ENCODE data around the gene CEP112.

CEP112 gene

DNA sequence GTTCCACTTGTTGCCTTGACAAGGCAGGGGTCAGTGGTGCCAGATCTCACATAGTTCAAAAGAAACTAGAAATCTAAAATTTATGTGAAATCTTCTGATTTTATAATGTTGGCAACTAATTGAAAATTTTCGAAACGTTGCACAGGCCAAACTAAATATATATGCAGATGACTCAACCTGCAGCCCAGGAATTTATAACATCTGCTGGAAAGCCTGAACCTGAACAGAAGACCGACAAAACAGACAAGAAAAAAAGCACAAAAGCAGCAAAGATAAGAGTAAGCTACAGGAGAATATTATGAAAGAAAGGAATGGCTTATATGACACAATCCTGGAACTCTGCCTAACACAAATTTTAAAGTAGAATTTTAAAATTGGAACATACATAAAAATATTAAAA, 207.6 kb downstream of the CEP112 start:
- no peak for DNase-seq

DNA sequence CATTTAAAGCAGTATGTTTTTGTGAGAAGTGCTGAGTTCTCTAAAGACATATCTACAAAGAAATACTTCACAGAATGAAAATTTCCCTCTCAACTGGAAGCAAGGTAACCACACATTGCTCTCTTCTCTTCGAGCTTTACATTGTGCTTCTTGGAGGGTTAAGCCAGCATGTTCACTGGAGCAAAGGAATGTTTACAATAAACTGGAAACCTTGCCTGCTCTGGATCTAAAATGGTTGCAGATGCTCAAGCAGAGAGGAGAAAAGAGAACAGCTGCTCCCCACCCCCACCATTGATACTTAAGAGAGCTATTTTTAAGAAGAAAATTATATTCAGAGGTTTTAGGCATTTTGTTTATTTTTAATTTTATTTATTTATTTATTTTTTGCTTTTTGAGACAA, 213.1 kb downstream of the CEP112 start:
- DNase-seq, result no peak

DNA sequence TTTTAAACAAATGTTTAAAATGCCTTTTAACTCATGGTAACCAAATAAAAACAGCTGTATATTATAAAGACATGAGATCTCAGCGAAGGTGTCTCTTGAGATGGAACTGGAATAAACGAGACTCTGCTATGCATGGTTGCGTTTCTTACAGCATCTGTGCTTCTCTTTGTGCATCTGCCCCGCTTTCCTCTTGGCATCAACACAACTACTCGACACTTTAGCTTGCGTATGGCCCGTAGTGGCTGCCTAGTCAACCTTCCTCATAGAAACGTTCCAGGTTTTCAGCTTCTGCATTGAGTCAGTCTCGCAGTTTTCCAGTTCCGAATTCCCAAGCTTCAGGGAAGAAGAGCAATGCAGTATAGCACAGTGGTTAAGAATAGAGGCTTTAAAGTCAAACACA, 214.9 kb downstream of the CEP112 start:
- no peak for DNase-seq

DNA sequence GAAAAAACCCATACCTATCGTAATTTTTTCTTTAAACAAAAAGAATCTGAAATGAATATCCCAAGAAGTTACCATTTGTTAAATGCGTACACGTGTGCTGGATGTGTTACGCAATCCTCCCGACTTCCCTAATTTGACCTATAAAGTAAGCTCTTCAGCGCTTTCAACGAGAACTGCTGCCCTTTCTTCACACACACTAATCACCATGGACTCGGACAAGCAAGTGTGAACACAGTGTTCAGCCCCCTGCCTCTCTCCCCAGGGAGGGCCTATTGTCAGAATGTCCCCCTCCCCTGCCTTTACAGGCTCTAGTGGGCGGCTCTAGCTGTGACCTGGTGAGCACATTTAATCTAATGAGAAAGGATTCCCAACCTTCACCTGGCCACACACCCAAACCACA, 216.1 kb downstream of the CEP112 start:
- no peak for DNase-seq

DNA sequence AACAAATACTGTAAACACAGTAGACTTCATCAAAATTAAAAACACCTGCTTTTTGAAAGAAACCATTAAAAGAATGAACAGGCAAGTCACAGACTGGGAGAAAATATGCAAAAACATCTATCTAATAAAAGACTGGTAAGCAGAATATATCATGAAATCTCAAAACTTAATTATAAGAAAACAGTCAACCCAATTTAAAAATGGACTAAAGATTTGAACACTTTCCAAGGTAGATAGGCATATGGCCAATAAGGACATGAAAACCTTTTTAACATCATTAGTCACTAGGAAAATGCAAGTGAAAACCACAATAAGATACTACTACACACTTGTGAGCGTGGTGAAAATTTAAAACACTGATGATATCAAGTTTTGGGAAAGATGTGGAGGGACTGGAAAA, 218.7 kb downstream of the CEP112 start:
- DNase-seq, result no peak

DNA sequence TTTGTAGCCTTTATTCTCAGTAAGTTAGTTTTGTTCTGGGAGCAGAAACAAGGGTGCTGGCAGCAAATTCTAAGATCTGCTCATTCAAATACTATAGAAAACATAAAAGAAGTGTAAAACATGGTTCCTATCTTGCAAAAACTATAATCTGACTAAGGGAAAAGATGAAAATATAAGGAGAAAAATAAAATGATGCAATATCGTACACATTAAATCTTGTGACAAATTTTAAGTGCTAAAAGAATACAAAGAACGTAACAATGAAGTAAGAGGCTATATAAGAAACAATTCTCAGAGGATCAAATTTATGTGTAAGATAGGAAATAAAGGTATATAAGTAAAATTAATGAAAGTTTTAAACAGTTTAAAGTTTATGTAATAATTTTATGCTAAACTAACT, 224.6 kb downstream of the CEP112 start:
- no peak for DNase-seq

DNA sequence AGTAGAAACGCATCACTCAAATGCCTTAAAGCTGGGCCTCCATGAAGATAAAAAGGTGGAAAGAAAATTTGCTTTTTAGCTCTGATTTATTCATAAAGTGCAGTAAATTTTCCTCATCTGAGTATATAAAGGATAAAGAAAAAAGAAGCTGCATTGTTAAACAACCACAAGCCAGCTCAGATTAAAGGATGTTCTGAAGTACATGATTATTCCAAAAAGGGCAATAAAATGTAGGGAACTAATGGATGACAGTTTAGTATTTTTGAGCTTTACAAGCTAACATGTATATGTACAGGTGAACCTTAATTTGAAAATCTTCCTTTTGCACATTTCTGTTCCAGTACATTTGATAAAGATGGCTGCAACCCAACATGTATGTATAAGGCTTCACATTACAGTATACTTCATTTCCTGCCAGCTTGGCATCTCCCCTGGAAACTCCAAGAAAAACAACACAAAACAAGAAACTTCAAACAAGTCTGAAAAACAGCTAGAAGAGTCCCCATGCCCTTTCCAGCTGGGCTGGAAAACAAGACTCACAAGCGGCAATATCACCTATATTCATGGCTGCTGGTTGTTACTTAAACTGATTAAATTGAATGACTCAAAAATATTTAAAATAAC, 225.7 kb downstream of the CEP112 start:
- DNase-seq, result no peak

DNA sequence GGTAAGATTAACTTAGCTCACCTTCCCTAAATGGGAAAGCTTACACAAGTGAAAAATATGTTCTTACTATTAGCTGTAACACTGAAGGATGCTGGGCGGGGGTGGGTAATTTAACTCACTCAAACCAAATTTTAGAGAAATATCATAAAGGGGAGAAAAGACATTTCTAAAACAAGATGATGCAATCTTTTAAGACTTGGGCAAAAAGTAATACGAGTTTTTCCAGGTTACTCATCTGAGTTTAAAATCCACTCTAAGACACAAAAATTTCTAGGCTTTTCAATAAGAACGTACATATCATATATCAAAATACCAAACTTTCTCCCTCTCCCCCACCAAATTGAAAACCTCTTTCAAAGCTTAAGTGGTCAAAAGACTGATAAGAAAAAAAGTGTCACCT, 228.8 kb downstream of the CEP112 start:
- no peak for DNase-seq

DNA sequence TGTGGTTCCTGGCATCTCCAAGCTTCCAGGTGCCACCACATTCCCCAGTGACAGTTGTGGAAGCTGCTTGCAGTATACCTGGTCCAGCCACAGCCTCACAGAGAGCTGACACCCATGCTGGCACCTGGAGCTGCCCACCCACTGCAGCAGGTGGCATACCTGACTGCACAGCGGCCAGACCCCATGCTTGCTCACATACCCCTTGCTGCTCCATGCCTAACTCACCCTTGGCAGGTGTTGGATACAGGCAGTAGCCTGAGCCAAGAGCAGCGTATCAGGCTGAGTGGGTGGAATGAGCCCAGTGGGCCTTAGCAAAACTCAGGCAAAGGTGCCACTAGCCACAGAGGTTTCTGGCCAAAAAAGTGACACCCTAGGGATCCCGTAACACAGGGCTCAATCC, 232.3 kb downstream of the CEP112 start:
- no peak for DNase-seq

DNA sequence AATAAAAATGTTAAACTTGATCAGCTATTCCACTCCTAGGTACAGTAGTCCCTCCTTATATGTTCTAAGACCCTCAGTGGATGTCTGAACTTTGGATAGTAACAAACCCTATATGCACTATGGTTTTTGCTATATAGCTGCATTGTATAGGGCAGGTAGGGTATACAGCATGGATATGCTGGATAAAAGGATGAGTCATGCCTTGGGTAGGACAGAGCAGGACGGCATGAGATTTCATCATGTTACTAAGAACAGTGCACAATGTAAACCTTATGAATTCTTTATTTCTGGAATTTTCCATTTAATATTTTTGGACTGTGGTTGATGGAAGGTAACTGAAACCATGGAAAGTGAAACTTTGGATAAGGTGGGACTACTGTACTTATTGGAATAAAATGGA, 235.1 kb downstream of the CEP112 start:
- no peak for DNase-seq

DNA sequence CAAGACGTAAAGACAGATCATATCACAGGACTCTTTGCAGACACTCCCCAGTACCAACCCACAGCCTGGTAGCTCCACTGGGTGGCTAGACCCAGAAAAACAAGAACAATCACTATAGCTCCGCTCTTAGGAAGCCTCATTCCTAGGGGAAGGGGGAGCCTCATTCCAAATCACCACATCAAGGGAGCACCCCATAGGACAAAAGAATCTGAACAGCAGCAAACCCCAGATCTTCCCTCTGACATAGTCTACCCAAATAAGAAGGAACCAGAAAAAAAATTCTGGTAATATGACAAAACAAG, 237.8 kb downstream of the CEP112 start:
- DNase-seq, result no peak

DNA sequence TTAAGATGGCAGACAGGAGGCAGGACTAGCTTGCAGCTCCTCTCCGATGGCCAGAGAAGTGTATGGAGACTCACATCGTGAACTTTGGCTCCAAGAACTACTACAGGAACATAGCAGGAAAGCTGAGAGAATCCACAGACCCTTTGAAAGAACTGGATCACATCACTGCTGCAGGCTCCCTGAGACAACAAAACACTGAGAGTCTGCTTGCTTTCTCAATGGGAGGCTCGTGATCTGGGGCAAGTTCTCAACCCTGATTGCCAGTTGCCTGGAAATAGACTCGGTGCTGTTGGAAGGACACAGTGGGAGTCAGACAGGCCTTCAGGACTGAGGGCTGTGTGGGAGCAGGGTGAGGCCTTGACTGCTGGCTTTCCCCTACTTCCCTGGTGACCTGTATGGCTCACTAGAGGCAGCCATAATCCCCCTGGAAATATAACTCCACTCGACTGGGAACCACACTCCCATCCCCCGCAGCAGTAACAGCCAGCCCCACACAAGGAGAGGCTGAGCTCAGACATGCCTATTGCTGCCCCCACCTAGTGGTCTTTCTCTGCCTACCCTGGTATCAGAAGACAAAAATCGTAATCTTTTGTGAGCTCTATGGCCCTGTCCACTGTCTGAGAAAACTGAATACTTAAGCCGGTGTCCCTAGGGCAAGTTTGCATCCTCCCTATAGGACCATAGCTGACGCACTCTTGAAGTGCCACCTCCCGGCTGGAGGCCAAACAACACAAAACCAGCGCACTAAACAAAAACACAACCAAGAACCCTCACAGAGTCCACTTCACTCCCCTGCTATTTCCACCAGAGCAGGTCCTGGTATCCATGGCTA, 238.4 kb downstream of the CEP112 start:
- DNase-seq, result no peak

DNA sequence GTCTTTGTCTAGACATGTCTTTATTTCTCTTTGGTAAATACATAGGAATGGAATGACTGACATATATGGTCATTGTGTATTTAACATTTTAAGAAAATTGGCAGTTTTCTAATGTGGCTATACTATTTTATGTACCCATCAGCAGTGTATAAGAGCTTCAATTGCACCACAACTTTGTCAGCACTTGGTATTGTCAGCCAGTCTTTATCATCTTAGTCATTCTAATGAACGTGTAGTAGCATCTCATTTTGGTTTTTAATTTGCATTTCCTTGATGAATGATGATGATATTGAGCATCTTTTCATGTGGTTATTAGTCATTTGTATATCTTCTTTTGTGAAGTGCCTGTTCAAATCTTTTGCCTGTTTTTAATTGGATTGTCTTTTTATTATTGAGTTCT, 239.3 kb downstream of the CEP112 start:
- no peak for DNase-seq

DNA sequence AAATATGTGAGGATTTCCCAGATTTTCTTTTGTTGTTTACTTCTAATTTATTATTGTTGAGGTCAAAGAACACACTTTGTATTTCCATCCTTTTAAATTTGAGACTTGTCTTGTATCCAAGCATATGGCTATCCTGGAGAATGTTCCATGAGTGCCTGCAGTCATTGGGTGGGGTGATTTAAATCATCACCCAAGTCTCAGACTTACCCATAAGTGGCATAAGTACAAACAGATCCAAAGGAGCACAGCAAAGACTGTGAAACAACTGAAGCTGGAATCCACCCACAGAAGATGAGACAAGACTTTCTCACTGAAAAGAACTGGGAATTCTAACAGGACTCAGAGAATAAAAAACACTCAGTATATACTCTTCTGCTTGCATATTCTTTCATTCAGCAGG, 239.9 kb downstream of the CEP112 start:
- DNase-seq, result no peak

DNA sequence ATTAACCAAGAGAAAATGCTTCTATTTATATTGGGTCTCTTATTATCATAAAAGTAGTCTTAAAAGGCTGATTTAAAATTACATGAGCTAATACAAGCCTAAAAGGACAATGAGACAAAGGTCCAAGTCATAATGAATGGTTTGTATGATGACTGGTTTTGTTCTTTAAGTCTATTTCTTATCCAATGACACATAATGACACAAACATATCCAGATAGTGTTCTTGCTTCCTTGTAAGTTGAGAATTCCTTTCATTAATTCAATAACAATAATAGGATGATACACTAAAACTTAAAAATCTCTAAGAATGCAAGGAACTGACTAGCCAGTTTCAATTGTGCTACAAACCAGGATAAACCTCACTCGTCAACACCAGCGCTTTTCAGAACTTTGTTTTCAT, 244.1 kb downstream of the CEP112 start:
- DNase-seq, result no peak

DNA sequence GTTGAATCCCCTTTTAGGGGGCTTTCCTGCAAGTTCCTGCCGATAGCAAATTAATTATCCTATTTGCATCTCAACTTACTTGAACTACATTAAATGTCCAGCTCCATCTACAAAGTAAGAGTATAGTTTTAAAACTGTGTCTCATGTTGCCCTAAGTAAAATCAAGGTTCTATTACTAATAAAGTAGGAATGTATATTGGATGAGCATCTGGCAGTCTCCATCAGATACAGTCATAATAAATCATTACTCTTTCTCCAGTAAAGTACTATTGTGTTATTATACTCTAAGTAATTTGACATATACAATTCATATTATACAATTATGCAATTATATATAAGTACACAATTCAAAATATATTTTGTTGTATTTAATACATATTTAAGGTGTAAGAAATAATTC, 249.3 kb downstream of the CEP112 start:
- no peak for DNase-seq

DNA sequence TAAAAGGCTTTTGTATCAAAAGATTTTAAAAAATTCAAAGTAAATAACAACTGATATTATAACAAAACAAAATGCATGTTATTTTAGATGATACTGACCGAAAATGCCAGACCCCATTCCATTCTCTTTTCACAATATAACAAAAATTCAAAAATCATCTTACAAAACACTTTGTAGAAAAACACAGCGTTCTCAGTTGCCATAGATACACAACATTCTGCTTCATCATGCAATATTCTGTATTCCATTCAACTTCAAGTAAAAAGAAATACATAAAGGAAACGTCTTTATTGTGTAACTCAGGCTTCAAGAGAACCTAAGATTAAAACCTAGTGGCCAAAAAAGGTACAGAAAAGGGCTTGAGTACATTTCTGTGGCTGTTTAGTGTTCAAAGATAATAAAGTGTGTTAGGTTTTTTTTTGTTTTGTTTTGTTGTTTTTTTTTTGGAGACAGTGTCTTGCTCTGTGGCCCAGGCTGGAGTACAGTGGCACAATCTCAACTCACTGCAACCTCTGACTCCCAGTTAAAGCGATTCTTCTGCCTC, 250.5 kb downstream of the CEP112 start:
- no peak for DNase-seq

DNA sequence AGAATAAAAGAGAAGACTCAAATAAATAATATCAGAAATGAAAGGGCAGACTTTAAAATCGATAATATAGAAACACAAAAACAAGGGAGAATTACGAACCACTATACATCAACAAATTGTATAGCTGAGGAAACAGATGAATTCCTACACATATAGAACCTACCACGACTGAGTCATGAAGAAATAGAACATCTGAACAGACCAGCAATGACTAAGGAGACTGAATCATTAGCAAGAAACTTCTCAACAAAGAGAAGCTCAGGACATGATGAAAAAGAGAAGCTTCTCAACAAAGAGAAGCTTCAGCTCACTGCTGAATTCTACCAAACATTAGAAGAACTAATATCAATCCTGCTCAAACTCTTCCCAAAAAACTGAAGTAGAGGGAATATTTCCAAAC, 255.9 kb downstream of the CEP112 start:
- DNase-seq, result no peak

DNA sequence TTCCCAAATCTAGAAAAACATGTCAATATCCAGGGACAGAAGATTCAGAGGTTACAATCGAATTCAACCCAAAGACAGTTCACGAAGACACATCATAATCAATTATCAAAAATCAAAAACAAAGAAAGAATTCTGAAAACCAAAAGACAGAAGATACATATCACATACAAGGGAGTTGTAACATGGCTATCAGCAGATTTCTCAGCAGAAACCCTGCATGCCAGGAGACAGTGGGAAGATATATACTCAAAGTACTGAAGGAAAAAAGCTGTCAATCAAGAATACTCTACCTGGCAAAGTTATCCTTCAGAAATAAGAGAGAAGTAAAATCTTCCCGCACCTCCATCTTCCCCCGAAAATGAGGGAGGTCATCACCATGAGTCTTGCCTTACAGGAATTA, 258.6 kb downstream of the CEP112 start:
- DNase-seq, result no peak

DNA sequence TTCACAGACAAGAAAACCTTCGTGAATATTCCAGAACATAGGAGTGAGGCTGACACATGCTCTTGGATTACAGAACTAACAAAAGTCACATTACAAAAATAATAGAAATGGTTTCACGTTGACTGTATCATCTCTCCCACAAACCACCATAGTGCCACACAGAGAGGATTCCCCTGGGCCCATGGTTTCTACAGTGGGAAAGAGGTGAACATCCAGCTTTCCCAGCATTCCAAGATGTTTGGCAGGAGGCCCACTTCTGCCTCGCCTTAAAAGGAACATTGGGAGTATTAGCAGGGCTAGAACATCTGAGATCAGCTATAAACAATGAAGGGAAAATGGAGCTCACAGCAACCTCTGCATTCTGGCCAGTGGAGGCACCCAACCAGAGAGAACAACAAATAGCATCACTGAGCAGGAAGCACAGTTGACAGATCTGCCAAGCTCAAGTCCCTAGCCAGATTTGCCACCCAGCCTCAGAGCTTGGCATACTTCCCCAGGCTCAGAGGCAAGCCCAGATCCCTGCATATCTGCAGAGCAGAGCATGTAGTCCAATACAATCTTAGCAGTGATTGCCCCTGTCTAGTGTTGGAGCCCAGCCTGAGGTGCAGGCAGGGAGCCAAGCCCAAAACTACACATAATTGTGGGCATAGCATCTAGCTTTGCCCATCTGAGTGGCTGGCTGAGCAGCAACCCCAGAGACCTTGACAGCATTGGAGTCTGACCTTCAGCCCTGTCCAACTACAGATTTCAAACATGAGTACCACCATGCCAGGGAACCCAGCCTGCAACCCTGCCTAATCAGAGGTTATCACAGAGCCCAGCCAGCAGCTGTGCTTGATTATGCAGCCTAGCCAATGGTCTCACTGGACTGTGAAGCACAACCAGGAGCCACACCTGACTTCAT, 260.4 kb downstream of the CEP112 start:
- no peak for DNase-seq

DNA sequence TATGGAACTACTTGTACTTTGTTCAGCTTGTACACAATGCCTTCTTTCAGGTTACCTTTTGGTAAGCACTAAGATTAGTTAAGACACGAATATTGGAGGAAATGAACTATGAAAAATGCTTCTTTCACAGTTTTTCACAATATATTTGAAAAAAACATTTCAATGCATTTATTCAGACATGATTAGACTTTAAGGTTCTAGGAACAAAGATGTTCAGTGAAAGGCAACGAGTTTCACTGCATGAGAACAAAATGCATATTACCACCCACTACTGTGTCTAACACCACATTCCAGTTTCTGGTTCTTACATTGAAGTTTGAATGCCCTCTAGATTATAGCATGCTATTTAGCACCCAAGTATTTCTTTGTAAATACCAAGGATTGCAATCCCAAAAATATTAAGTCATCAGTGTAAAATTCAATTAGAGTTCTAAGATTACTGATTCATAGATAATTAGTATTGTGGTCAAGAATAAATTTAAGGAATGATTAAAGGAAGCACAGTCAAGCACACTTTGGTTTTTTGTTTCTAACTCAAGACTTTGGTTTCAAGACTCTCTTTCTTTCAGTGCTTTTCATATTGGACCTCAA, 261.7 kb downstream of the CEP112 start:
- no peak for DNase-seq

DNA sequence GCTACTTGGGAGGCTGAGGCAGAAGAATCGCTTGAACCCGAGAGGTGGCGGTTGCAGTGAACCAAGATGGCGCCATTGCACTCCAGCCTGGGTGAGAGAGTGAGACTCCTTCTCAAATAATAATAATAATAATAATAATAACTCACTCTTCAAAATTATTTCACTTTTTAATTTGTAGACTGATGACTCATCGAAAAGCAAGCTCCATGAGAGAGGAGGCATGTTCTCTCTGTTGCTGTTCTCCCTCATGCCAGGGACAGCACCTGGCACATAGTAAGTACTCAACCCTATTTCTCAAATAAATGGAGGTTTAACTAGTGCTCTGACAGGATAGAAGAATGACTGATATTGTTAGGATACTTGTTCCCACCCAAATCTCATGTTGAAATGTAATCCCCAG, 265.3 kb downstream of the CEP112 start:
- no peak for DNase-seq

DNA sequence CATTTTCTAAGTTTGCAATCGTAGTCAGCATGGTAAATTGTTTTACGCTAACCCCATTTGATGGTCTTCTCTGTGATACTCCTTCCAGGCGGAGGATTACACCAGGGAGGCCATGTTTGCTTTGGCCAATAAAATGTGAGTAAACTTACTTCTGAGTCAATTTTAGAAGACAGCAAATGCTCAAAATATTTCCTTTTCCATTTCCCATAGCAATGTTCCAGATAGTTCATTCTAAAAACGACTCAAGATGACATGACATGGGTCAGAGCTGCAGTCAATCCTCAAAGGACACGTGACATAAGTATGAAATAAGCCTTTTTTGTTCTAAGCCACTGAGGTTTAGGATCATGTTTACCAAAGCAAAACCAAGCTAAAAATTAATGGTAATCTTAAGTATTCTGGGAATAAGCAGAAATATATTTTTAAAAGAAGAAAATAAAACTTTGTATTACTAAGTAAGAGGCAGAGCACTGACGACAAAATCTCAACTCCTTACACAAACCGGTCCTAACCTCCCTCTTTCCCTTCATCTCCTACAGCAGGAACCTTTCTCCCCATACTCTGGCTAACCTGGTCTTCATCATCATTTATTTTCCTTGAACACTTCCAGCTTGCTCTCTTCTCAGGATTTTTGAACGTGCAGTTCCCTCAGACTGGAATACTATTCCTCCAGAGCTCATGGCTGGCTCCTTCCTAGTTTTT, 266.2 kb downstream of the CEP112 start:
- DNase-seq, result no peak
